K562 (cell line): ENCODE measurements around the gene NUDT22. TPM values are rescaled to one million over a fixed set of nuclear protein-coding genes. Genes with fewer than 3 reads are reported as not detected.

Source experiments
- ATAC-seq: fragments of 200-7000 bp; cut with Tn5 transposase; 3 replicates; pipeline ENCODE4 v1.9.1; 2020; ENCODE audit warnings: moderate library complexity
- BruUV-seq: library from RNA; stranded (reverse); fragments of 400-500 nt; replicated peaks from 2 replicates; lab custom pipeline; 2021; lab: Mats Ljungman, UMichigan
- CTCF ChIA-PET: fragments of 300-600 bp; formaldehyde crosslinking; extraction: SDS; loops from one replicate; lab custom pipeline; 2021; ENCODE audit warnings: low intra/inter-chr PET ratio; lab: Yijun Ruan, JAX
- POLR2A ChIA-PET: fragments of 300-600, 350-650 bp; sonication (Branson Sonifier 250); formaldehyde crosslinking; extraction: SDS; loops from one replicate; lab custom pipeline; 2021; ENCODE audit warnings: antibody characterized with exemption, inconsistent platforms; lab: Yijun Ruan, JAX
- DNase-seq, 4 experiments: peaks; one replicate each; pipeline versions ENCODE4 v3.0.0 to v3.0.0-alpha.2; 2011 to 2018; ENCODE audit warnings: low spot score in 3 of 4, mixed read lengths in 3 of 4; ENCODE audit errors: extremely low read depth in 1 of 4
- FAIRE-seq: peaks from 2 replicates; lab custom pipeline; 2011; peaks lifted over from hg19 to GRCh38; lab: Jason Lieb, UNC
- H2AFZ ChIP-seq: 2 replicates; pipeline ENCODE4 v1.6.0; 2011; ENCODE audit warnings: low read depth, low read length, control low read depth, inconsistent platforms
- H3K27ac ChIP-seq: fragments of 200-600 bp; 3 replicates; pipeline ENCODE4 v1.8.0; 2011; ENCODE audit warnings: low read depth, mild to moderate bottlenecking, control low read depth, inconsistent platforms, low read length, moderate library complexity, mixed read lengths; ENCODE audit errors: extremely low read depth
- H3K27me3 ChIP-seq, 2 experiments: fragments of 300-600 bp in 1 of 2; 2 replicates in 1 of 2; 3 replicates in 1 of 2; pipeline versions ENCODE4 v1.6.0 to v1.8.0; 2011; ENCODE audit warnings: inconsistent platforms in 2 of 2, low read length in 2 of 2, mild to moderate bottlenecking in 1 of 2, mixed read lengths in 1 of 2, moderate library complexity in 1 of 2; ENCODE audit not compliant: control insufficient read depth in 2 of 2, insufficient read depth in 2 of 2
- H3K36me3 ChIP-seq: fragments of 300-600 bp; 3 replicates; pipeline ENCODE4 v1.8.0; 2011; ENCODE audit warnings: mild to moderate bottlenecking, low read length, inconsistent platforms; ENCODE audit not compliant: control insufficient read depth, insufficient read depth
- H3K4me1 ChIP-seq, 2 experiments: fragments of 200-600 bp in 1 of 2; replicated peaks in 1 of 2; 2 replicates in 1 of 2; 3 replicates in 1 of 2; pipeline versions ENCODE4 v1.5.1 to v1.8.0; 2011; ENCODE audit warnings: inconsistent platforms in 2 of 2, low read length in 2 of 2, mild to moderate bottlenecking in 1 of 2, mixed read lengths in 1 of 2, moderate library complexity in 1 of 2; ENCODE audit not compliant: control insufficient read depth in 2 of 2, insufficient read depth in 2 of 2
- H3K4me2 ChIP-seq: 2 replicates; pipeline ENCODE4 v1.6.1; 2011; ENCODE audit warnings: low read length, control low read depth, inconsistent platforms, mixed read lengths; ENCODE audit not compliant: insufficient read depth
- H3K4me3 ChIP-seq: fragments of 200-600 bp; sonication (generic), shearing (Covaris generic); 2 replicates; pipeline ENCODE4 v1.5.1; 2016; ENCODE audit warnings: control low read depth, inconsistent platforms
- H3K79me2 ChIP-seq: fragments of 200-600 bp; 3 replicates; pipeline ENCODE4 v1.8.0; 2011; ENCODE audit warnings: low read length, inconsistent platforms; ENCODE audit not compliant: control insufficient read depth, insufficient read depth
- H3K9ac ChIP-seq, 2 experiments: 2 replicates each; pipeline versions ENCODE4 v1.6.0 to v1.6.1; 2011; ENCODE audit warnings: low read depth in 2 of 2, low read length in 2 of 2, control low read depth in 1 of 2, inconsistent platforms in 1 of 2, mild to moderate bottlenecking in 1 of 2, mixed read lengths in 1 of 2; ENCODE audit not compliant: insufficient read depth in 1 of 2
- H3K9me1 ChIP-seq: one replicate; pipeline ENCODE4 v1.6.0; 2011; ENCODE audit warnings: inconsistent platforms, mild to moderate bottlenecking, low read length, moderate library complexity; ENCODE audit not compliant: control insufficient read depth, insufficient read depth
- H3K9me3 ChIP-seq: replicated peaks from 2 replicates; pipeline ENCODE4 v1.5.1; 2011; ENCODE audit warnings: low read depth, low read length, inconsistent platforms; ENCODE audit not compliant: control insufficient read depth, insufficient read depth
- H4K20me1 ChIP-seq: replicated peaks from 2 replicates; pipeline ENCODE4 v1.6.1; 2011; ENCODE audit warnings: low read length, inconsistent platforms, mixed read lengths; ENCODE audit not compliant: control insufficient read depth, insufficient read depth
- ILF3 ChIP-seq: fragments of 450-650 bp; IDR thresholded peaks from 2 replicates; pipeline ENCODE4 v1.6.1; 2018; ENCODE audit warnings: antibody characterized with exemption, mild to moderate bottlenecking, moderate library complexity, borderline replicate concordance
- POLR2G ChIP-seq: fragments of 200-400 bp; formaldehyde crosslinking; IDR thresholded peaks from 2 replicates; pipeline ENCODE4 v1.6.1; 2017; ENCODE audit warnings: low read depth, mild to moderate bottlenecking, antibody characterized with exemption, low read length, moderate library complexity
- RBFOX2 ChIP-seq: fragments of 200-400 bp; formaldehyde crosslinking; IDR thresholded peaks from 2 replicates; pipeline ENCODE4 v1.6.1; 2017; ENCODE audit warnings: low read depth, mild to moderate bottlenecking, low read length, moderate library complexity
- ZFP1 ChIP-seq: fragments of 450-650 bp; formaldehyde crosslinking; IDR thresholded peaks from 2 replicates; pipeline ENCODE4 v1.4.0; 2020; ENCODE audit warnings: mild to moderate bottlenecking, mixed read lengths
- WGBS: fragments of 100-300 bp; shearing (Covaris generic); methylation state at CpG from one replicate; pipeline ENCODE4 v1.1.6; 2016; ENCODE audit warnings: low coverage, mixed read lengths; ENCODE audit not compliant: insufficient coverage; ENCODE audit errors: missing lambda C conversion rate; 5-methylcytosine and 5-hydroxymethylcytosine counted together
- in situ Hi-C: fragments of 300-500 bp; cut with MboI; formaldehyde crosslinking; loops from 4 replicates; pipeline ENCODE4 v1.15.0; 2018; ENCODE audit warnings: inconsistent platforms, mixed read lengths
- intact Hi-C: fragments of 100-400 bp; cut with micrococcal nuclease; formaldehyde crosslinking; loops from 2 replicates; pipeline ENCODE4 v1.14.2; 2022
- polyA plus RNA-seq, 8 experiments: library from polyadenylated mRNA; depleted of rRNA in 4 of 8; stranded (reverse) in 5 of 8; unstranded in 3 of 8; fragments of >200 nt; fragmentation: Nextera tagmentation in 2 of 8; fragmentation: Illumina TruSeq in 1 of 8; extraction: Ambion mirVana in 2 of 8; extraction: Trizol in 1 of 8; gene quantifications; 2 replicates each; pipeline versions ENCODE4 v1.2.1 to v1.2.3, GENCODE V29; 2011 to 2014; ENCODE audit warnings: inconsistent platforms in 1 of 8, missing spikeins in 1 of 8
- total RNA-seq, 7 experiments: library from RNA; depleted of rRNA in 6 of 7; stranded (reverse); fragments of >200 nt in 6 of 7; fragmentation: Illumina TruSeq in 2 of 7; extraction: Trizol in 2 of 7; gene quantifications; 2 replicates each; pipeline versions ENCODE4 v1.2.1 to v1.2.3, GENCODE V29; 2011 to 2021; ENCODE audit warnings: low replicate concordance in 1 of 7

Gene NUDT22
- total and polyA plus RNA-seq, 9 of the 15 experiments (the other 6 are each of a cell fraction or from before 2014, with no cell fraction given), result 6.3 to 92.6 (median 37.4) TPM

DNA sequence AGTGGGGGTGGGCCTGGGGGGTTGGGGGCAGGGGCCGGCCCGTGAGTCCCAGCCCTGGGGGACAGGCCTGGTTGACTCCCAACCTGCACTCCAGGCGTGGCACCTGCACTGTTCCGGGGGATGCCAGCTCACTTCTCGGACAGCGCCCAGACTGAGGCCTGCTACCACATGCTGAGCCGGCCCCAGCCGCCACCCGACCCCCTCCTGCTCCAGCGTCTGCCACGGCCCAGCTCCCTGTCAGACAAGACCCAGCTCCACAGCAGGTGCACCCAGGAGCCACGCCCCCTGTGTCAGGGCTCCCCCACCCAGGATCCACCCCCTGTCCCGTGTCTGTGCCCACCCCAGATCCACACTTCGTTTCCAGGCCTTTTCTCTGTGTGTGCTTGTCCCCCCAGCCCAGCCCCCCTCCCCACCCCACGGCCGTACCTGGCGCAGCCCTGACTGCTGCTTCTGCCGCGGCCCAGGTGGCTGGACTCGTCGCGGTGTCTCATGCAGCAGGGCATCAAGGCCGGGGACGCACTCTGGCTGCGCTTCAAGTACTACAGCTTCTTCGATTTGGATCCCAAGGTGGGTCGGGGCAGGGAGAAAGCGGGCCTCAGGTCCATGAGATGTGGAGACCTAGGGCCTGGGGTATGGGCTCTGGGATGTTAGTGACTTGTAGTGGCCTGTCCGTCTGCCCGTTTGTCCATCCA lies 14.7 kb upstream of the NUDT22 start:
- no TSS peak for BruUV-seq
- WGBS, result 95% methylated on average over 16 of the region's 30 CpGs
- peaks cover 84% of the 10 kb centered on the region; the same call in 2 of the 3 replicates for H3K36me3 ChIP-seq
- no peak for FAIRE-seq
- H3K27me3 ChIP-seq, result no peaks in the 10 kb centered on the region
- no peaks in the 10 kb centered on the region for H4K20me1 ChIP-seq
- peaks cover 39% of the 10 kb centered on the region for H3K79me2 ChIP-seq
- no peak overlapping the region for H3K27ac ChIP-seq
- H3K4me3 ChIP-seq, result no peak overlapping the region
- H3K9me3 ChIP-seq, result no peaks in the 10 kb centered on the region
- CTCF ChIA-PET, result no interaction called here
- in situ Hi-C loops, result no loop called here
- POLR2A ChIA-PET, result interaction anchor here (0.6 to 7.8 kb wide), 3 partner anchors 14 to 39 kb away, joined by 3 to 77 read pairs (median 4); partner anchors contain the start of genes NUDT22 and TRPT1
- ATAC-seq, result no peak
- H3K9me1 ChIP-seq, result peaks cover 8% of the 10 kb centered on the region
- peaks cover 11 to 41% of the 10 kb centered on the region in 2 experiments for H3K4me1 ChIP-seq
- peak overlapping the region in 1 of 2 experiments; percentile 43; a peak in 1 of 4 replicates for H3K9ac ChIP-seq
- TF ChIP-seq RBFOX2 (0 out of 2 replicates have a peak, but pooled peaks have one; percentile 45), ILF3 (no peak), POLR2G (0 out of 2 replicates have a peak, but pooled peaks have one; percentile 11)
- TF ChIP-seq, all 486 proteins: peak for 2
- H3K4me2 ChIP-seq, result no peak overlapping the region
- no peak overlapping the region for H2AFZ ChIP-seq
- DNase-seq, result no peak
- intact Hi-C loops, result no loop called here

GRCh38 chr11:64216879-64217278 lies 9.2 kb upstream of the NUDT22 start:
- H3K9me1 ChIP-seq, result no peaks in the 10 kb centered on the region
- H3K4me3 ChIP-seq, result no peak overlapping the region
- H3K27ac ChIP-seq, result no peak overlapping the region
- H3K4me1 ChIP-seq, result peaks cover 0 to 15% of the 10 kb centered on the region in 2 experiments; a peak in 2 of 5 replicates
- no peaks in the 10 kb centered on the region for H3K27me3 ChIP-seq
- no peak for ATAC-seq
- H3K36me3 ChIP-seq, result peaks cover 83% of the 10 kb centered on the region
- FAIRE-seq, result no peak
- ChIA-PET POLR2A (interaction anchor here (1.1 to 7.0 kb wide), 4 partner anchors 10 to 101 kb away, joined by 3 to 57 read pairs (median 14); partner anchors contain the start of genes FERMT3, NUDT22, TRMT112 and TRPT1), CTCF (no interaction called here)
- intact Hi-C loops (no loop called here), in situ Hi-C loops (no loop called here)
- no peaks in the 10 kb centered on the region for H3K9me3 ChIP-seq
- no peak for DNase-seq
- H3K79me2 ChIP-seq, result no peaks in the 10 kb centered on the region
- H3K9ac ChIP-seq, result no peak overlapping the region
- no peak overlapping the region for H3K4me2 ChIP-seq
- WGBS, result 95% methylated on average over 6 of the region's 6 CpGs
- 0 out of 2 replicates have a peak, but pooled peaks have one; percentile 28 for TF ChIP-seq RBFOX2
- no peak for TF ChIP-seq ZFP1 (CRISPR knock-in tag)
- TF ChIP-seq POLR2G, result peak; percentile 29; the same call in 1 of the 2 replicates
- BruUV-seq, result no TSS peak
- H4K20me1 ChIP-seq, result no peaks in the 10 kb centered on the region
- no peak overlapping the region for H2AFZ ChIP-seq
